Thoracic aorta (tissue), 2 donors: ENCODE data around the gene TBC1D9. TPM values are rescaled to one million over a fixed set of nuclear protein-coding genes. Genes with fewer than 3 reads are reported as not detected.
A peak's percentile ranks its signal among the peaks of the same experiment; 100 is the strongest.

Source experiments
- ATAC-seq: fragments of 150-250 bp; one replicate; pipeline ENCODE4 v1.8.0; 2017; ENCODE audit warnings: low read depth; ENCODE audit not compliant: insufficient number of reproducible peaks, low FRiP score
- DNase-seq: peaks from one replicate; pipeline ENCODE4 v3.0.0-alpha.2; 2020; ENCODE audit warnings: low spot score
- H3K27ac ChIP-seq, 2 donors: fragments of 200-600 bp; sonication (generic); 1 replicate in 1 of 2; 2 replicates in 1 of 2; pipeline ENCODE4 v1.5.1; 2016; ENCODE audit warnings: mild to moderate bottlenecking in 2 of 2, moderate library complexity in 2 of 2
- H3K27me3 ChIP-seq: fragments of 200-600 bp; sonication (generic); replicated peaks from 2 replicates; pipeline ENCODE4 v1.6.0; 2016; ENCODE audit warnings: mild to moderate bottlenecking; ENCODE audit not compliant: insufficient read depth
- H3K36me3 ChIP-seq: fragments of 200-600 bp; sonication (generic); one replicate; pipeline ENCODE4 v1.5.1; 2016
- H3K4me1 ChIP-seq, 2 donors: fragments of 200-600 bp; sonication (generic); 1 replicate in 1 of 2; 2 replicates in 1 of 2; pipeline versions ENCODE4 v1.5.1 to v1.6.0; 2016; ENCODE audit warnings: low read depth in 2 of 2, mild to moderate bottlenecking in 1 of 2; ENCODE audit not compliant: control insufficient read depth in 1 of 2
- H3K4me3 ChIP-seq: fragments of 200-600 bp; sonication (generic); 2 replicates; pipeline ENCODE4 v1.5.1; 2016; ENCODE audit warnings: mild to moderate bottlenecking
- H3K9me3 ChIP-seq: fragments of 200-600 bp; sonication (generic); 2 replicates; pipeline ENCODE4 v1.5.1; 2016
- total RNA-seq, 2 donors: library from RNA; depleted of rRNA; stranded (reverse); fragments of >200 nt; gene quantifications; one replicate each; pipeline versions ENCODE4 v1.1.0 to v1.2.3, GENCODE V29; 2016
- TF ChIP-seq, protein P1 (sequence below): fragments of 200-600 bp; sonication (generic); IDR thresholded peaks from one replicate; pipeline ENCODE4 v1.5.1; 2019; ENCODE audit warnings: antibody characterized with exemption

Gene TBC1D9
- 10 to 100 TPM; 17.5 to 21.2 TPM for total RNA-seq

DNA sequence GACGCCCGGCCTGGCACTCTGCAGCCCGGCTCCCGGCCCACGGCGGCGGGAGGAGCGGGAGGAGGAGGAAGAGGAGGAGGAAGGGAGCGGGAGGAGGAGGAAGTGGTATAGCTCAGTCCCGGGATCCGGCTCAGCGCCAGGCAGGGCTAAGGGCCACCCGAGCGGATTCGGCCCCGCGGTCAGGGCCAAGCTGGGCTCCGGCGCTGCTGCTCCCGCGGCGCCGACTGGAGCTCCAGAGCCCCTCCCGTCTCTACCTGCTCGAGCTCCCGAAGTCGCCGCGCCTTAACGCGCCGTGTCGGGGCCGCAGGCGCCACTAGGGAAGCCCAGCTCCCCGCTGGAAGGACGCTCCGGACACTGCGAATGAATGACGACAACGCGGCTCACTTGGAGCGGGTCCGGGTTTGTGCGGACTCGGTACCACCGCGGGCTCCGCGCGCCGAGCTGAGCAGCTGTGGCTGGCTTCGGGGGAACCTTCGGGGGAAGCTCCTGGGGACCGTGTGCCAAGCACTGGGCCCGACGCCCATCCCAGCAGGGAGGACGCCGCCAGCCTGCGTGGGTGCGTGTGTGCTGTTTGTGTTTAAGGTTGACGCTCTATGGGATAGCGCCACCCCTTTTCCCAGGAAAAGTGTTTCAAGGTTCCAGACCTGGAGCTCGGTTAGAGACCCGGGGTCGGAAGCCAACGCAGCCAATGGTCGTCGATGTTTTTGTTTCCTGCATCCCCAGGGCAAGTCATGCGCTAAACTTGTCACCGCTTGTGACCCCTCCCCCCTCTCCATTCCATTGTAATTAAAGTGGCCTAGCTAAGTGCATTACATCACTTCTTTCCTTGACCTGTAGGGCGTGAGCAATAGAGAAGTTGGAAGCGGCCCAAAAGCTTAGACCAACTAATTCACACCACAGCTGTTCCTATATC is at the start of gene TBC1D9:
TSS of gene TBC1D9 (minus strand) at position 67 of the 913 bp plus-strand sequence. CDS start 340 bp downstream, outside the sequence.
- ATAC-seq: peak; percentile 75
- DNase-seq: peak; percentile 42
- TF ChIP-seq, protein P1, sequence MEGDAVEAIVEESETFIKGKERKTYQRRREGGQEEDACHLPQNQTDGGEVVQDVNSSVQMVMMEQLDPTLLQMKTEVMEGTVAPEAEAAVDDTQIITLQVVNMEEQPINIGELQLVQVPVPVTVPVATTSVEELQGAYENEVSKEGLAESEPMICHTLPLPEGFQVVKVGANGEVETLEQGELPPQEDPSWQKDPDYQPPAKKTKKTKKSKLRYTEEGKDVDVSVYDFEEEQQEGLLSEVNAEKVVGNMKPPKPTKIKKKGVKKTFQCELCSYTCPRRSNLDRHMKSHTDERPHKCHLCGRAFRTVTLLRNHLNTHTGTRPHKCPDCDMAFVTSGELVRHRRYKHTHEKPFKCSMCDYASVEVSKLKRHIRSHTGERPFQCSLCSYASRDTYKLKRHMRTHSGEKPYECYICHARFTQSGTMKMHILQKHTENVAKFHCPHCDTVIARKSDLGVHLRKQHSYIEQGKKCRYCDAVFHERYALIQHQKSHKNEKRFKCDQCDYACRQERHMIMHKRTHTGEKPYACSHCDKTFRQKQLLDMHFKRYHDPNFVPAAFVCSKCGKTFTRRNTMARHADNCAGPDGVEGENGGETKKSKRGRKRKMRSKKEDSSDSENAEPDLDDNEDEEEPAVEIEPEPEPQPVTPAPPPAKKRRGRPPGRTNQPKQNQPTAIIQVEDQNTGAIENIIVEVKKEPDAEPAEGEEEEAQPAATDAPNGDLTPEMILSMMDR: no peak
- Histone ChIP-seq H3K27me3 (no peaks in the 10 kb centered on the region), H3K27ac (peak within 1 kb of the TSS; percentile 83 to 87), H3K4me3 (peak within 1 kb of the TSS; percentile 86), H3K36me3 (no peaks in the 10 kb centered on the region), H3K4me1 (peaks cover 0 to 8% of the 10 kb centered on the region in 2 donors), H3K9me3 (no peaks in the 10 kb centered on the region)

DNA sequence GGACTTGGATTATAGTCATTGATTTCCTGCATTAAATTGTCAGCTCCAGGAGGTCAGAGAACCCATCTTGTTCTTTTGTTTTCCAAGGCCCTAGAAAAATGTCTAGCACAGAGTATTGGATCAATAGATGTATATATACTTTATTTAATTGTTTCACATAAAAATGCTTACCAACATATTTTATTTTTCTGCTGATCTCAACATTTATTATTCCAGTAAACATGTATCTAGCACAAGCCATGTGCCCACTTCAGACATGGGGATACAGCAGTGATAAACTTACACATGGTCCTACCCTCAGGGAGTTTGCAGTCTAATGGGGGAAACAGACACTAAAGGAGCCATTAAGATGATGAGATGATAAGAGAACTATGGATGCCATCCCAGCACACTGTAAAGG is 49.1 kb upstream of the TBC1D9 start:
- TF ChIP-seq, protein P1: no peak
- Histone ChIP-seq H3K27me3 (no peaks in the 10 kb centered on the region), H3K27ac (no peak overlapping the region), H3K4me3 (no peak overlapping the region), H3K9me3 (no peaks in the 10 kb centered on the region), H3K4me1 (no peaks in the 10 kb centered on the region), H3K36me3 (no peaks in the 10 kb centered on the region)
- DNase-seq: no peak
- no peak for ATAC-seq

DNA sequence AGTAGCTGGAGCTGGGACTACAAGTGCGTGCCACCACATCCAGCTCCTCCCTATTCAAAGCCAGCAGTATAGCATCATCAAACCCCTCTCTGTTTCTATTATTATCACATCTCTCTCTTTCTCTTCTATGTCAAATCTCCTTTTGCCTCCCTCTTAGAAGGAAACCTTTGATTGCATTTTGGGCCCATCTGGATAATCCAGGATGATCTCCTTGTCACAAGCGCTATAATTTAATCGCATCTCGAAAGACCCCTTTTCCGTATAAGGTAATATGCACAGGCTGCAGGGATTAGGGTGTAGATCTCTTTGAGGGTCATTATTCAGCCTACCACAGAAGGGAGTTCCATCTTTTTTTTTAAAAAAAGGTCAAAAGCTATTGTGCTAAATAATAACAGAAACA is 46.4 kb upstream of the TBC1D9 start:
- TF ChIP-seq, protein P1: no peak
- ATAC-seq (no peak), DNase-seq (no peak)

DNA sequence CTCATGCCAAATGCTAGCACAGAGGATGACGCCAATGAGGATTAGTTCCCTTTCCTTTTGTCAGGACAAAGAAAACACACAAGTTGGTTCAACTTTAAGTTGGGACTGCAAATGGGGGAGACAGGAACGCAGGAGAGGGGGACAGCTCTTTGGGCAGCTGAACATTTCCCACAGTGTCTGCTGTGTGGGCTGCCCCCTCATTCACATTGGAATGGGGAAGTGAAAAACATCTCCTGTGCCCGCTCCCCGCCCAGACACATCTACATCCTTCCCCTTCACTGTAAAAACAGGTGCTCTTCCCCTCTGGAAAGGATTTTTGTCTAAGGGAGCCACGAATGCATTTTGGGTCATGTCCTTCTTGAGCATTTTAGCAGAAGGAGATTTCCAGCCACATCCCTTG is 44.5 kb upstream of the TBC1D9 start:
- H3K4me3 ChIP-seq: no peak overlapping the region
- no peak overlapping the region for H3K27ac ChIP-seq
- no peak for DNase-seq
- no peaks in the 10 kb centered on the region for H3K9me3 ChIP-seq
- no peak for ATAC-seq
- no peaks in the 10 kb centered on the region for H3K27me3 ChIP-seq
- TF ChIP-seq, protein P1: no peak
- no peaks in the 10 kb centered on the region for H3K4me1 ChIP-seq
- H3K36me3 ChIP-seq: no peaks in the 10 kb centered on the region

More for the DNA sequence above, 46.4 kb upstream of the TBC1D9 start:
- Histone ChIP-seq H3K9me3 (no peaks in the 10 kb centered on the region), H3K27ac (no peak overlapping the region), H3K4me1 (no peaks in the 10 kb centered on the region), H3K4me3 (no peak overlapping the region), H3K27me3 (no peaks in the 10 kb centered on the region), H3K36me3 (no peaks in the 10 kb centered on the region)

DNA sequence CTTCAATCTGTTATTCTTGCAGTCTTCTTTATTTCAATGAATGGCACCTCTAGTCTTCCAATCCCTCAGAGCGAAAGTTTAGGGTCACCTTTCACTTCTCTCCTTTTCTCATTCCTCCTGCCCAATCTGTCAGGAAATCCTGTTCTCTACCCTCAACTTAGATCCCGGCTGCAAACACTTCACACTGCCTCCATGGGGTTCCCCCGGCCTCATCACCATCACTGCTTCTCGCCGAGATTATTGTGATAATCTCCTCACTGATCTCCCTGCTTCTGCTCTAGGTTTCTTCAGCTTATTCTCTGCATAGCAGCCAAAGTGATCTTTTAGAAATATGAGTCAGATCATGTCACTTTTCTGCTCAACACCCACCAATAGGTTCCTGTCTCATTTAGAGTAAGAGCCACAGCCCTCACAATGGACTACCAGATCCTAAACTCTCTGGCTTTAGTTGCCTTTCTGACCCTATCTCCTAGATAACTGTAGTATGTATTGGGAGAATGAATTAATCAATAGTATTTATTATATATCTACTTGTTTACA is 43.6 kb upstream of the TBC1D9 start:
- Histone ChIP-seq H3K27me3 (no peaks in the 10 kb centered on the region), H3K4me1 (no peaks in the 10 kb centered on the region), H3K27ac (no peak overlapping the region), H3K4me3 (no peak overlapping the region), H3K9me3 (no peaks in the 10 kb centered on the region), H3K36me3 (no peaks in the 10 kb centered on the region)
- ATAC-seq: no peak
- no peak for DNase-seq
- TF ChIP-seq, protein P1: no peak
